H1 (cell line): Measurements from ENCODE around the gene LHFPL2. TPM values are rescaled to one million over a fixed set of nuclear protein-coding genes. Genes with fewer than 3 reads are reported as not detected.

ENCODE experiments used
- CBX5 ChIP-seq: fragments of 300-800, 300-1000 bp; sonication (generic); IDR thresholded peaks from 2 replicates; pipeline ENCODE4 v1.7.1; 2016; ENCODE audit warnings: antibody characterized with exemption, low read length, low read depth
- NRF1 ChIP-seq: IDR thresholded peaks from 2 replicates; pipeline ENCODE4 v1.6.1; 2011; ENCODE audit warnings: mild to moderate bottlenecking, low read depth, low read length, improper control_type of control experiment
- RBBP5 ChIP-seq: IDR thresholded peaks from 2 replicates; pipeline ENCODE4 v1.7.1; 2012; ENCODE audit warnings: low read depth, mild to moderate bottlenecking, inconsistent platforms, low read length, moderate library complexity, borderline replicate concordance
- SAP30 ChIP-seq: fragments of 300-600 bp; sonication (generic); IDR thresholded peaks from 2 replicates; pipeline ENCODE4 v1.7.1; 2012; ENCODE audit warnings: low read length, moderate library complexity, mild to moderate bottlenecking, inconsistent platforms; ENCODE audit not compliant: insufficient read depth, insufficient replicate concordance
- polyA plus RNA-seq, 7 experiments: library from polyadenylated mRNA; depleted of rRNA in 3 of 7; stranded (reverse) in 5 of 7; unstranded in 2 of 7; fragments of >200 nt in 5 of 7; fragments of 200-250 nt in 2 of 7; gene quantifications; 1 replicate in 5 of 7; 2 replicates in 1 of 7; 4 replicates in 1 of 7; pipeline versions ENCODE4 v1.2.1 to v1.2.3, GENCODE V29; 2011 to 2013; ENCODE audit warnings: missing spikeins in 2 of 7, mixed read lengths in 2 of 7
- total RNA-seq: library from RNA; stranded (reverse); fragmentation: NEBNext Ultra II Directional; extraction: Animal tissue kit (Norgen Biotek cat#: 25700); gene quantifications from 2 replicates; pipeline ENCODE4 v1.2.1, GENCODE V29; 2021
- TF ChIP-seq, protein P1 (sequence below): IDR thresholded peaks from 2 replicates; pipeline ENCODE4 v1.6.1; 2011; ENCODE audit warnings: low read length, improper control_type of control experiment

The LHFPL2 gene
- total and polyA plus RNA-seq, 2 of the 8 experiments (the other 6 are each of a cell fraction or from before 2014, with no cell fraction given), result 9.6 to 43.0 TPM

- TF ChIP-seq, protein P1, sequence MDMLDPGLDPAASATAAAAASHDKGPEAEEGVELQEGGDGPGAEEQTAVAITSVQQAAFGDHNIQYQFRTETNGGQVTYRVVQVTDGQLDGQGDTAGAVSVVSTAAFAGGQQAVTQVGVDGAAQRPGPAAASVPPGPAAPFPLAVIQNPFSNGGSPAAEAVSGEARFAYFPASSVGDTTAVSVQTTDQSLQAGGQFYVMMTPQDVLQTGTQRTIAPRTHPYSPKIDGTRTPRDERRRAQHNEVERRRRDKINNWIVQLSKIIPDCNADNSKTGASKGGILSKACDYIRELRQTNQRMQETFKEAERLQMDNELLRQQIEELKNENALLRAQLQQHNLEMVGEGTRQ, result no peak
- TF ChIP-seq SAP30, result no peak
- TF ChIP-seq NRF1, result no peak
- no peak for TF ChIP-seq CBX5
- no peak for TF ChIP-seq RBBP5
Measured at GRCh38 chr5:78487846-78488245, 160.7 kb downstream of the LHFPL2 start (continued).
